GM18873 (cell line): ENCODE data around the gene FAM151A.
"Not testable (repeated sequence)": the region's sequence is repeated elsewhere in the genome, so short reads cannot be mapped to it uniquely, and the experiment has no call there.

ENCODE experiments used
- ATAC-seq: cut with Tn5 transposase; IDR thresholded peaks from one replicate; pipeline ENCODE4 v1.9.1; 2021; ENCODE audit warnings: mild to moderate bottlenecking, moderate library complexity, moderate number of reproducible peaks; ENCODE audit not compliant: unreplicated experiment, low FRiP score

Gene FAM151A

GRCh38 chr1:54640361-54640760, 17.0 kb upstream of the FAM151A start:
- ATAC-seq: no peak

- ATAC-seq: not testable (repeated sequence)
Observed at GRCh38 chr1:54636461-54637446, 13.4 kb upstream of the FAM151A start.

GRCh38 chr1:54635804-54636203, 12.5 kb upstream of the FAM151A start:
- ATAC-seq: not testable (repeated sequence)

DNA sequence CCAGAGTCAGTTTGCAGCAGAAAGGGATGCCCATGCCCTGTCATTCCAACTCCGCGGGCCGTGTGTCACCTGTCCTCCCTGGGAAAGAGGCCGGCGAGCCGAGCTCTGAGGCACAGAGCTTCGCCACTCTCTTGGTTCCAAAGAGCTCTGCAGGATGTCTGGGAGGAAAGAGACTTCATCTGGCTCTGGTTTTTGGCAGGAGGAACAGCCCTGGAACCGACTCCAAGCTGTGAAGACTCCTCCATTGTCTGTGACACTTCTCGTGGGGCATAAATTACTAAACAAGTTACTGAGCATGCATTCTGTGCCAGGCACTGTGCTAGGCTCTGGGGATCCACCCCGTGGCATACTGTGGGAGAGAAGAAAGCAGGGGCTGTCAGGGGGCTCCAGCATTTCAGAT, 3.9 kb upstream of the FAM151A start:
- ATAC-seq: no peak

- ATAC-seq: no peak
Observed at GRCh38 chr1:54624466-54625464, 1.4 kb upstream of the FAM151A start.

DNA sequence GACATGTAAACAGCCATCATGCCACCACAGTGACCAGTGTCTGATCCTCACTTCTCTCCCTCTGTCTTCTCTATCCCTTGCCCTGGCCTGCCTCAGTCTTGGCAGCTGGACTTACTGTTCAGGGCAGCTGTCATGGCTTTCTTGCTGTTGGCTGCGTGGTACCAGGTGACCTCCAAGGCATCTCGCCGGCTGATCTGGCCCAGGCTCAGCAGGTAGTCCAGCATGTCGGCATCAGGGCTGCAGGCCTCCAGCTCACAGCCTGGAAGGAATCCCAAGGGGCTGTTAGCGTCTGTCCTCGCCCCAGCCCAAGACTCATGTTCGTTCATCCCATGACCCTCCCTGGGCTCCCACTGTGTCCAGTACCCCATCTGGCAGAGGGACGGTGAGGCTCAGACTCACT, 3.6 kb downstream of the FAM151A start:
- ATAC-seq: no peak

GRCh38 chr1:54615531-54616279, 7.6 kb downstream of the FAM151A start:
- no peak for ATAC-seq

- ATAC-seq: no peak
Observed at GRCh38 chr1:54614563-54614962, 8.8 kb downstream of the FAM151A start.

- ATAC-seq: no peak
Observed at GRCh38 chr1:54614024-54614423, 9.3 kb downstream of the FAM151A start.

- no peak for ATAC-seq
Observed at GRCh38 chr1:54611621-54612020, 11.7 kb downstream of the FAM151A start.

- ATAC-seq: no peak
Observed at GRCh38 chr1:54610601-54611580, 12.4 kb downstream of the FAM151A start.

GRCh38 chr1:54610048-54610447, 13.3 kb downstream of the FAM151A start:
- ATAC-seq: no peak

- no peak for ATAC-seq
Observed at GRCh38 chr1:54609301-54609921, 13.9 kb downstream of the FAM151A start.

- ATAC-seq: no peak
Observed at GRCh38 chr1:54608566-54609230, 14.6 kb downstream of the FAM151A start.

DNA sequence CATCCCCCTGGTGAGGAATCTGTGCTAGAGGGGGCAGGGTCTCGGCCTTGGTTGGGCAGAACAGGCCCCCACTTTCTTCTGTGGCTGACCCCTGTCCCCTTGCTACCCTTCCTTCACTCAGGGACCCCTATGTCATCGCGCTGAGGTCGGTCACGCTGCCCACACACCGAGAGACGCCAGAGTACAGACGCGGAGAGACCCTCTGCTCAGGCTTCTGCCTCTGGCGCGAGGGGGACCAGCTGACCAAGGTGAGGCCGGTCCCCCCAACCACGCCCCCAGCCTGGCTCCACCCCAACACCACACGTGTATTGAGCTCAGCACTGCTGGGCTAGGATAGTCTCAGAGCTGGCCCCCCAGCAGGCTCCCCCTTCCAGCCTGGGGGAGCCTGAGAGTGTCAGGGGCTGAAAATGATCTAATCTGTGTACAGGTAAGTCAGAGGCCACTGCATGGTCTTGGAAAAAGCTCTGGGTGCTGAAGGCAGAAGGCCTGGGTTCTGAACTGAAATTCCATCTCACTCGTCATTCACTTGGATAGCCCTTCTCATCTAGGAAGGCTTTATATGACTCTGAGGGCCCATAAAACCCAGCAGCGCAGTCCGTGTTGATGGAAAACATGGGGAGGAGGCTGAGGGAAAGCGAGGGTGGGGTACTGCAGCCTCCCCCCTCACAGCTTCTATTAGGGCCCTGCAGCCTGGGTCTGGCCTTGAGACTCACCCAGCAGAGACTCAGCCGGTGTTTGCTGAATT, 15.3 kb downstream of the FAM151A start:
- no peak for ATAC-seq

DNA sequence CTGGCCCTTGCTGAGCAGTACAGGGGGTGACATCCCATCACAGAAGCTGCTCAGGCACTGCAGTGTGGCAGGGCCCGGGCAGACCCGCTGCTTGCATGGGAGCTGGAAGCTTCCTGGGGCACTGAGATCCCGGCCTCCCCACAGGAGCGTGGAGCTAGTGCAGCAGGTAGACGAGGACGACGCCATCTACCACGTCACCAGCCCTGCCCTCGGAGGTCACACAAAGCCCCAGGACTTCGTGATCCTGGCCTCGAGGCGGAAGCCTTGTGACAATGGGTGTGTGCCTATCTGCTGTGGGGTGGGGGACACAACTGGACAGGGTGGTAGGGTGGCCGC, 16.4 kb downstream of the FAM151A start:
- no peak for ATAC-seq
